ENCODE data around the gene PLEKHG5.
A peak's percentile ranks its signal among the peaks of the same experiment; 100 is the strongest.

Gene PLEKHG5

GRCh38 chr1:6475381-6476133 is 15.9 kb downstream of the PLEKHG5 start:
- peak; percentile 94 for DNase-seq

DNA sequence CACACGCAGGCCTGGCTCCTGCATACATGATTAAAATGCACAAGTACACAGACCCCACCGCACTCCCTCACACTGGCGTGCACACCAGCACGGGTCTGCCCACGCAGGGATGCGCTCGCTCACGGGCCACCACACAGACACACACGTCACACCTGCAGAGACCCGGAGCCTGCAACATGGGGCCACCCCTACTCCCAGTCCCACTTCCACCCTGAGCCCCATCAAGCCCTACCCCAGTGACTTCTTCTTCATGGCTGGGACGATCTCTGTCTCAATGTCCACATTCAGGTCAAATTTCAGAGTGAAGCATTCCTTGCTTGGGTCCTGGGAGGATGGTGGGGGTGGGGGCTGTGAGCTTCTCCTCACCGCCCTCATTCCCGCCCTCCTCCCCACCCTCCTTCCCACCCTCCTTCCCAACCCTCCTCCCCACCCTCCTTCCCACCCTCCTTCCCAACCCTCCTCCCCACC is 16.6 kb downstream of the PLEKHG5 start:
- DNase-seq: no peak

- DNase-seq: no peak
These were observed 17.3 kb downstream of the PLEKHG5 start for GRCh38 chr1:6473974-6474814.

- DNase-seq: no peak
These were observed 18.3 kb downstream of the PLEKHG5 start for GRCh38 chr1:6473156-6473555.

DNA sequence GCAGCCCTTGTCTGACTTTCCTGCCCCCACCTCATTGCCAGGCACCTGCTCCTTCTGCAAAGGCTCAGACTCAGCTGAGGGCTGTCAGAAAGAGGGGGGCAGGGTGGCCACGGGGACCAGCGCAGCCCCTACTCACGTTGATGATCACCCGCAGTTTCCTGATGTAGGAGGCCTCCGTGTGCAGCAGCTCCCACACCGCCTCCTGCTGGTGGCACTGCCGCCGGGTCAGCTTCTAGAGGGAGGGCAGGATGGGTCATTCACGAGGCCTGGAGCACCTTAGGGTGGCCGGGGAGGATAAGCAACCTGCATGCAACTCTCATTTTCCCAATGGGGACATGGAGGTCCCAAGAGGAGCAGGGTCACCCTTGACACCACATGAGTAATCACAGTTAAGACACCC is 19.1 kb downstream of the PLEKHG5 start:
- no peak for DNase-seq

DNA sequence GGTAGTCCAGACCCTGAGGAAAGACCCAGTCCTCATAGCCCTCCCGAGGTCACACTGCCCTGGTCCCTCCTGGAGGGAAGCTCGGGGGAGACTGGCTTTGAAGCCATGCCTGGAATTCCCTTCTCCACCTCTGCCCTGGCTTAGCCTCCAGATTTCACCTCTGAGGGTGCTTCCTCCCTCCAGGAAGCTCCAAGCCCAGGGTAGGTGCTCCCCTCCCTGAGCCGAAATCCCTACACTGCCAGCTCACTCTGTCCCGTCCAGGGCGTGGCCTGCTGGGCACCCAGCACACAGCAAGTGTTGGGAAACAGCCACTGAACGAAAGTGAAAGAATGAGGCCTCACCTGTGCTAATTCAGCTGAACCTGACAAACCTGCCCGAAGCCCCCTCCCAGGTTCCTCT is 19.5 kb downstream of the PLEKHG5 start:
- DNase-seq: no peak

DNA sequence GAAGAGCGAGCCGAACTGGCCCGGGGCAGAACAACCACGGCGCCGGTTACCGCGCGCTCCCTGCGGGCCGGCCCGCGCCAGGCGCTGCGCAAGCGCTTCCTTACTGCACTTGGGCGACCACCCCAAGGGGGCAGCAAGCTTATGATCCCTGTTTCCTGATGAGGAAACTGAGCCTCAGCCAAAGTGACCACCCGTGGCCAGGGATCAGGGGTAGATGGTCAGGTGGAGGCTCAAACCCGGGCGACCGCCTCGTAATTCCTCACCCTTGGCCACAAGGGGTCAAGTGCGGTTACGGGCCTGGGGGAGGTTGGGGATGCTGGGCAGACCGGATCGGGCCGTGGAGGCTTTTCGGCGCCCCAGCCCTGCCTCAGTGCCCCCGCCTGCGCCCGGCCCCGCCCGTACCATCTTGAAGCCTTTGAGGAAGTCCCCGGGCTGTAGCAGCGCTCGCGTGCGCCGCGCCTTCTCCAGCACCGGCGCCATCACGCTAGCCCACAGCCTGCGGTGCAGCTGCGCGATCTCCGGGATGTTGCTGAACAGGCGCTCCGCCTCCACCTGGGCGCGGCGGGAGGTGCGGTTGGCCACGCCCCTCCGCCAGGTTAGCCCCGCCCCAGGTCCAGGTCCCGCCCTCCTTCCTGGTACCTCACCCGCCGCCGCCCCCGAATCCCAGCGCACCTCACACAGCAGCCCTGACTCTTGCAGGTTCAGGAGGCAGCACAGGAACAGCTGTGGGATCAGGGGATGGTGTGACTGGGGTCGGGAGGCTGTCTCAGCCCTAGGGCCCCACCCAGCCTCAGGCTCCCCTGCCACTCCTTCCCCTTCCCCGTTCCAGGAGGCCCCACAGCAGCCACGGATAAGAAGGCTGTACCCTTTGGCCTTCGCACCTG is 20.1 kb downstream of the PLEKHG5 start:
- DNase-seq: peak; percentile 78

DNA sequence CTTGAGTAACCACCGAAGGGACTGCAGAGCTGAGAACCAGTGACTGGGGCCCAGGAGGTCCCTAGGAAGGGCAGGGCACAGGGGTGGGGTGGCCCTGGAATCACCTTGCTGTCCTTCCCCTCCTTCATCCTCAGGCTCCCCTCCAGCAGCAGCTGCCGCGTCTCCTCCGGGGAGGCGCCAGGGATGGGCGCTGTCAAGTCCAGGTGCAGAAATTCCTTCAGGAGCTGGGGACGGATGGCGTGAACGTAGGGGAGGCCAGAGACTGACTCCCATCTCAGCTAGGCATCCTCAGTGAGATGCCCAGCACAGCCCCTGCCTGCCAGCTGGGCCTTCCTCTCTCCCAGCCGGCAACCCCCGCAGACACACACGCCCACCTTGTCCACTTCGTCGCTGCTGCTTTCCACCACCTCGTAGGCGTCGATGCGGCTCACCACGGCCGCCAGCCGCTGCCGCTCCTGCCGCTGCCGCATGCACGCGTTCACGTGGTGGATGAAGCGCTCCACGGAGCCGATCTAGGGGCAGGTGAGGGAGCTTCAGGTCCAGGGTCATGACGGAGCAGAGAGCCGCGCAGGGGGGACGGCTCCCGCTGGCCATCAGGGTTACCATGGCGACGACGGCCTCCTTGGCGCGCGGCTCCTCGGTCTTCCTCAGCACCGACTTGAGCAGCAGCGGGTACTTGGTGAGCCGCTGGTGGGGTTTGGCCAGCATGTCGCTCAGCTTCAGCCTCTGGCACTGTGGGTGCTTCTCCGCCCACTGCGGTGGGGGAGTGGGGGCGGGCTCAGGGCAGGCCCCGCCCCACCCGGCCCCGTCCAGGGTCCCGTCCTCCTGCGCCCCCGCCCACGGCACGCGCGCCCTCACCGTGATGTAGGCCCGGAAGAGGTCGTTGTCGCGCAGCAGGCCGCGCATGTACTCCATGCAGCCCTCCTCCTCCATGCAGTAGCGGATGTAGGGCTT is 21.1 kb downstream of the PLEKHG5 start:
- DNase-seq: peak; percentile 72

GRCh38 chr1:6468729-6469461 is 22.6 kb downstream of the PLEKHG5 start:
- no peak for DNase-seq

- DNase-seq: no peak
These were observed 23.5 kb downstream of the PLEKHG5 start for GRCh38 chr1:6467744-6468688.

DNA sequence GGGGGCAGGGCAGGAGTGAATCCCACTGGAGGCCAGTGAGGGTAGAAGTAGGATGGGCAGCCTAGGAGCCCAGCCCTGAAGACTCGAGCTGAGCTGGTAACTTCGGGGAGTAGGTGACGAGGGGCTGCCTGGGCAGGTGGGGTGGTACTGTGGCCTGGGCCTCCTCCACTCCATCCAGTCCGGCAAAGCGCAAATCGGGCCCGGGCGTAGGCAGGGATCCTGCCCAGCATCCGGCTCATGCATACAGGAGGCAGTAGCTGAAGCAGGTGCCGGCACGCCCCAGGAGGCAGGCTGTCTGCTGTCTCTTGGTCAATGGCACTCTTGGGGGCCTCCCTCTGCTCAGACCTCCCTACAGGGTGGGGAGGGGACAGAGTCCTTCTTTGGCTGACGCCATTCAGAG is 24.2 kb downstream of the PLEKHG5 start:
- no peak for DNase-seq

DNA sequence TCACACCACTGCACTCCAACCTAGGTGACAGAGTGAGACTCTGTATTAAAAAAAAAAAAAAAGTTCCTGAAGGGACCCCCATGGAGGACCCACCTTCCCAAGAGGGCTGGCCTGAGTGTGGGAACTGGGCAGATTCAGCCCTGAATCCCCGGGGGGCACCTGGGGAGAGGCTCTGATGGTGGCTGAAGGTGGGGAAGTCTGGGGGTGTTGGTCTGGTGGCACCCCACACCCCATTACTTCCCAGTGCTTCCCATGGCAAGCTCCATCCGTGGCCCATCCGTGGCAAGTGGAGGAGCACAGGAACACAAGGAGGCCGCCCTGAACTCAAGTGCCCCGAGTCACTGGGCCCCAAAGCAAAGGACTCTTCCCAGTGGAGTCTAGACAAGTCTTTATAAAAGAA is 24.7 kb downstream of the PLEKHG5 start:
- no peak for DNase-seq

DNA sequence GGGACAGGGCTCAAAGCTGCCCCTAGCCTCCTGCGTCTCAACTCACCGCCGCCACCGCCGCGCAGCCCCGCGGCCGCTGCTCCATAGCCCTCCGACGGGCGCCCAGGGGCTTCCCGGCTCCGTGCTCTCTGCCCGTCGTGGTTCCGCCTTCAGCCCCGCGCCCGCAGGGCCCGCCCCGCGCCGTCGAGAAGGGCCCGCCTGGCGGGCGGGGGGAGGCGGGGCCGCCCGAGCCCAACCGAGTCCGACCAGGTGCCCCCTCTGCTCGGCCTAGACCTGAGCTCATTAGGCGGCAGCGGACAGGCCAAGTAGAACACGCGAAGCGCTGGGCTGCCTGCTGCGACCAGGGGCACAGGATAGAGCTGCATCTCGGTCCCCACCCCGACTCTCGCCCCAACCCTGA is 25.4 kb downstream of the PLEKHG5 start, which contains the start of gene TNFRSF25:
Gene TNFRSF25 (minus strand): TSS at position 151 of the 400 bp plus-strand sequence. CDS start 66 bp downstream, at position 85.
- DNase-seq: peak; percentile 91

DNA sequence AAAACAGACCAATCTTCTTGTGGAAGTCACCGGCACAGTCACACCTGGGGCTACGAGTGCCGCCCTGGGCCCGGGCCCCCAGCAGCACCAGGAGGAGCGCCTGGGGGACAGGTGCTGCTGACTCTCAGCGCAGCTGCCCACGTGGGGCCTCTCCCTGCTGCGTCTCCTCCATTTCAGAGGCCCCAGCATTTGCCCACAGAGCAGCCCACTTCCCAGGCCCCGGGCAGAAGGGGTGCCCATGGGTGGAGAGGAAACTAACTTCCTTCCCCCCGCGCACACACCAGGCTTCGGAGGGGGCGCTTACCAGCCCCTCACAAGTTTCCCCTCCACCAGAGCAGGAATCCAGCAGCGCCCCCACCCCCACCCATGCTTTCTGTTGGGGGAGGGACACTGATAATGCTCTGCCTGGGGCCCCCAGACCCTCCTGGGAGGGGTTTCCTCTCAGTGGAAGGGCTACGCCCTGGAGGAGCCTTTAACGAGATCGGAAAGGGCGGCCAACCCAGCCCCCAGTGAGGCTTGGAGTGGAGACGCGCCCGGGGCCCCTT is 25.9 kb downstream of the PLEKHG5 start:
- peak; percentile 84 for DNase-seq

GRCh38 chr1:6464915-6465314 is 26.6 kb downstream of the PLEKHG5 start:
- DNase-seq: peak; percentile 71

- peak; percentile 84 for DNase-seq
These were observed 27.0 kb downstream of the PLEKHG5 start for GRCh38 chr1:6464514-6464836.

GRCh38 chr1:6463120-6463412 is 28.4 kb downstream of the PLEKHG5 start:
- no peak for DNase-seq

DNA sequence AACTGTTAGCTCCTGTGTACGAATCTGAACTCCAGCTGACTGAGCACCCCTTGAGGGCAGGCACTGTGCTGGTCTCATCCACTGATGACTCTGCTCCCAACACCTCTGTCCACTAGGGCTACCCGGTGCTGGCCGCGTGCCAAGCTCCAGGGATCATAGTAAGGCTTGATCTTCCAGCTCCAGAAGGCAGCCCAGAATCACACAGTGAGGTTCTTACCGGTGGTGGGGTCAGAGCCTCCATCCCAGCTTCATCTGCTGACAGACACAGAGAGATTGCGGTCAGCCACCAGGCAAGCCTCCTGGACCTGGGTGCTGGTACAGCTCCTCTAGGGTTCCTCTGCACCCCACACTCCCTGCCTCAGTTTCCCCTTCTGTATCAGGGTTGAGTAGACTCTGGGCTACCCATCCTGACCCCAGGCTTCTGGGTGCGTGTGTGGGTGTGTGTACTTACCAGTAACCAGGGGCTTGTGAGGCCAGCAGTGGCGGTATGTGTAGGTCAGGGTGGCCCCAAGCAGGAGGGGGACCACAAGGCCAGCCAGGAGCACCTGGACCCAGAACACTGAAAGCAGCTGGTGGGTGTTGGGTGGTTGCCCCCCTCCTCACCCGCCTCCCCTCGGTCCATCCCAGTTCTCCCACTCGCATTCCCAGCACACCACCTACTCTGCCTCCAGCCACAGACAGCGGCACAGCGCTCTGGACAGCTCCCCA is 28.9 kb downstream of the PLEKHG5 start:
- no peak for DNase-seq

Measured in activated effector memory CD4-positive, alpha-beta T cell treated with anti-CD3 and anti-CD28 coated beads, Interleukin-2, amount 50 U/mL, for 16 hours (primary cell).